ENCODE data around the gene COPS6. TPM values are rescaled to one million over a fixed set of nuclear protein-coding genes. Genes with fewer than 3 reads are reported as not detected.

The COPS6 gene
- total and polyA plus RNA-seq, 4 donors: 28.7 to 63.2 (median 46.8) TPM

- no peaks in the 10 kb centered on the region for H3K27me3 ChIP-seq (ENCODE audit: control insufficient read depth in 4 of 4, insufficient read depth in 4 of 4, low read length in 3 of 4)
- peak overlapping the region in 1 of 2 donors; percentile 14 for H3K9ac ChIP-seq (ENCODE audit: low read depth in 1 of 2, low read length in 2 of 2)
- WGBS: 93% methylated on average over 3 of the region's 3 CpGs
- TF ChIP-seq YY1 (IDR thresholded peaks at IDR 0.05): no peak
- no peak for TF ChIP-seq JUND (IDR thresholded peaks at IDR 0.05)
- TF ChIP-seq, protein P1, sequence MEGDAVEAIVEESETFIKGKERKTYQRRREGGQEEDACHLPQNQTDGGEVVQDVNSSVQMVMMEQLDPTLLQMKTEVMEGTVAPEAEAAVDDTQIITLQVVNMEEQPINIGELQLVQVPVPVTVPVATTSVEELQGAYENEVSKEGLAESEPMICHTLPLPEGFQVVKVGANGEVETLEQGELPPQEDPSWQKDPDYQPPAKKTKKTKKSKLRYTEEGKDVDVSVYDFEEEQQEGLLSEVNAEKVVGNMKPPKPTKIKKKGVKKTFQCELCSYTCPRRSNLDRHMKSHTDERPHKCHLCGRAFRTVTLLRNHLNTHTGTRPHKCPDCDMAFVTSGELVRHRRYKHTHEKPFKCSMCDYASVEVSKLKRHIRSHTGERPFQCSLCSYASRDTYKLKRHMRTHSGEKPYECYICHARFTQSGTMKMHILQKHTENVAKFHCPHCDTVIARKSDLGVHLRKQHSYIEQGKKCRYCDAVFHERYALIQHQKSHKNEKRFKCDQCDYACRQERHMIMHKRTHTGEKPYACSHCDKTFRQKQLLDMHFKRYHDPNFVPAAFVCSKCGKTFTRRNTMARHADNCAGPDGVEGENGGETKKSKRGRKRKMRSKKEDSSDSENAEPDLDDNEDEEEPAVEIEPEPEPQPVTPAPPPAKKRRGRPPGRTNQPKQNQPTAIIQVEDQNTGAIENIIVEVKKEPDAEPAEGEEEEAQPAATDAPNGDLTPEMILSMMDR (IDR thresholded peaks at IDR 0.05; ENCODE audit: low read depth, low read length, missing input control): no peak
- TF ChIP-seq RXRA (IDR thresholded peaks at IDR 0.05): no peak
- no peak for TF ChIP-seq GABPA (IDR thresholded peaks at IDR 0.05 in 1 of 2, conservative IDR thresholded peaks at IDR 0.05 in 1 of 2)
- no peak for TF ChIP-seq HNF4A (conservative IDR thresholded peaks at IDR 0.05)
- no peak for TF ChIP-seq SP1 (IDR thresholded peaks at IDR 0.05)
- no peak for TF ChIP-seq TAF1 (conservative IDR thresholded peaks at IDR 0.05)
- H3K4me3 ChIP-seq (ENCODE audit: low read depth in 1 of 3, low read length in 3 of 3): no peak overlapping the region
- H3K36me3 ChIP-seq (ENCODE audit: control insufficient read depth in 4 of 4, insufficient read depth in 3 of 4, low read depth in 1 of 4, low read length in 3 of 4): peaks cover 0 to 3% (median 0%) of the 10 kb centered on the region in 4 donors
- peaks cover 0 to 23% (median 17%) of the 10 kb centered on the region in 4 donors for H3K4me1 ChIP-seq (ENCODE audit: control insufficient read depth in 4 of 4, insufficient read depth in 4 of 4, low read length in 3 of 4)
- H3K9me3 ChIP-seq (ENCODE audit: control insufficient read depth in 4 of 4, low read length in 3 of 4): no peaks in the 10 kb centered on the region
- H3K27ac ChIP-seq (ENCODE audit: low read depth in 1 of 2, low read length in 2 of 2): no peak overlapping the region
- DNase-seq (ENCODE audit: low spot score): no peak
These were observed 37.2 kb upstream of the COPS6 start for GRCh38 chr7:100051611-100052010.

DNA sequence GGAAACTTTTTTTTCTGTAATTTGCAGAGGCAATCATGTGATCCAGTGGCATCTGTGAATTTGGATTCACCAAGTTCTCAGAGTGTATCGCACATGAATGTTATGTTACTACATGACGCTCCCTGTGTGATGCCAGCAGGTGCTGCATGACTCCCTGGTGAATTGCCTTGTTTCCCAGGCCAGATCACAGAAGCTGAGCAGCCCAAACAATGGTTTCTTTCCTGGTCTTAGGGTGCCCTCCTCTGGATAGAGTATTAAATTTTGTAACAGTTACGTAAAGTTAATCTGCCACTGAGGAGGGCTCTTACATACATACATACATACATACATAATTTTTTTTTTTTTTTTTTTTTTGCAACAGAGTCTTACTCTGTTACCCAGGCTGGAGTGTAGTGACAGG lies 35.6 kb upstream of the COPS6 start:
- peak overlapping the region in 1 of 2 donors; percentile 27 for H3K27ac ChIP-seq (ENCODE audit: low read depth in 1 of 2, low read length in 2 of 2)
- peaks cover 3 to 16% (median 9%) of the 10 kb centered on the region in 4 donors for H3K36me3 ChIP-seq (ENCODE audit: control insufficient read depth in 4 of 4, insufficient read depth in 3 of 4, low read depth in 1 of 4, low read length in 3 of 4)
- TF ChIP-seq RAD21 (IDR thresholded peaks at IDR 0.05) (peak; percentile 87 to 89), HNF4G (IDR thresholded peaks at IDR 0.05) (no peak), HNF4A (conservative IDR thresholded peaks at IDR 0.05) (no peak), RXRA (IDR thresholded peaks at IDR 0.05) (peak in 1 of 2 donors; percentile 19), MAX (IDR thresholded peaks at IDR 0.05) (no peak)
- TF ChIP-seq, protein P1 (IDR thresholded peaks at IDR 0.05; ENCODE audit: low read depth, low read length, missing input control): peak; percentile 60
- no peaks in the 10 kb centered on the region for H3K27me3 ChIP-seq (ENCODE audit: control insufficient read depth in 4 of 4, insufficient read depth in 4 of 4, low read length in 3 of 4)
- H3K9me3 ChIP-seq (ENCODE audit: control insufficient read depth in 4 of 4, low read length in 3 of 4): no peaks in the 10 kb centered on the region
- H3K4me3 ChIP-seq (ENCODE audit: low read depth in 1 of 3, low read length in 3 of 3): no peak overlapping the region
- H3K9ac ChIP-seq (ENCODE audit: low read depth in 1 of 2, low read length in 2 of 2): no peak overlapping the region
- peaks cover 0 to 24% (median 17%) of the 10 kb centered on the region in 4 donors for H3K4me1 ChIP-seq (ENCODE audit: control insufficient read depth in 4 of 4, insufficient read depth in 4 of 4, low read length in 3 of 4)
- no peak for DNase-seq (ENCODE audit: low spot score)
- WGBS: 24% methylated on average over 3 of the region's 3 CpGs

DNA sequence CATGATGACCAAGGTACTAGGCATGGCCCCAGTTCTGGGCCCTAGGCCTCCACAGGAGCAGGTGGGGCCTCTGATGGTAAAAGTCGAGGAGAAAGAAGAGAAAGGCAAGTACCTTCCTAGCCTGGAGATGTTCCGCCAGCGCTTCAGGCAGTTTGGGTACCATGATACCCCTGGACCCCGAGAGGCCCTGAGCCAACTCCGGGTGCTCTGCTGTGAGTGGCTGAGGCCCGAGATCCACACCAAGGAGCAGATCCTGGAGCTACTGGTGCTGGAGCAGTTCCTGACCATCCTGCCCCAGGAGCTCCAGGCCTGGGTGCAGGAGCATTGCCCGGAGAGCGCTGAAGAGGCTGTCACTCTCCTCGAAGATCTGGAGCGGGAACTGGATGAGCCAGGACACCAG lies 31.8 kb upstream of the COPS6 start:
- Histone ChIP-seq H3K9me3 (ENCODE audit: control insufficient read depth in 4 of 4, low read length in 3 of 4) (no peaks in the 10 kb centered on the region), H3K27ac (ENCODE audit: low read depth in 1 of 2, low read length in 2 of 2) (no peak overlapping the region), H3K27me3 (ENCODE audit: control insufficient read depth in 4 of 4, insufficient read depth in 4 of 4, low read length in 3 of 4) (no peaks in the 10 kb centered on the region), H3K4me3 (ENCODE audit: low read depth in 1 of 3, low read length in 3 of 3) (no peak overlapping the region), H3K36me3 (ENCODE audit: control insufficient read depth in 4 of 4, insufficient read depth in 3 of 4, low read depth in 1 of 4, low read length in 3 of 4) (peaks cover 3 to 31% (median 24%) of the 10 kb centered on the region in 4 donors), H3K9ac (ENCODE audit: low read depth in 1 of 2, low read length in 2 of 2) (no peak overlapping the region), H3K4me1 (ENCODE audit: control insufficient read depth in 4 of 4, insufficient read depth in 4 of 4, low read length in 3 of 4) (peaks cover 0 to 8% (median 4%) of the 10 kb centered on the region in 4 donors)
- no peak for DNase-seq (ENCODE audit: low spot score)
- 97% methylated on average over 10 of the region's 10 CpGs for WGBS
- TF ChIP-seq YY1 (IDR thresholded peaks at IDR 0.05) (no peak), JUND (IDR thresholded peaks at IDR 0.05) (no peak), EGR1 (IDR thresholded peaks at IDR 0.05; ENCODE audit: low read depth in 2 of 2) (no peak), NR2F2 (IDR thresholded peaks at IDR 0.05) (no peak), TAF1 (conservative IDR thresholded peaks at IDR 0.05) (no peak), HNF4A (conservative IDR thresholded peaks at IDR 0.05) (no peak)
- TF ChIP-seq, protein P2, sequence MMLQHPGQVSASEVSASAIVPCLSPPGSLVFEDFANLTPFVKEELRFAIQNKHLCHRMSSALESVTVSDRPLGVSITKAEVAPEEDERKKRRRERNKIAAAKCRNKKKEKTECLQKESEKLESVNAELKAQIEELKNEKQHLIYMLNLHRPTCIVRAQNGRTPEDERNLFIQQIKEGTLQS (IDR thresholded peaks at IDR 0.05): no peak
- TF ChIP-seq, protein P3, sequence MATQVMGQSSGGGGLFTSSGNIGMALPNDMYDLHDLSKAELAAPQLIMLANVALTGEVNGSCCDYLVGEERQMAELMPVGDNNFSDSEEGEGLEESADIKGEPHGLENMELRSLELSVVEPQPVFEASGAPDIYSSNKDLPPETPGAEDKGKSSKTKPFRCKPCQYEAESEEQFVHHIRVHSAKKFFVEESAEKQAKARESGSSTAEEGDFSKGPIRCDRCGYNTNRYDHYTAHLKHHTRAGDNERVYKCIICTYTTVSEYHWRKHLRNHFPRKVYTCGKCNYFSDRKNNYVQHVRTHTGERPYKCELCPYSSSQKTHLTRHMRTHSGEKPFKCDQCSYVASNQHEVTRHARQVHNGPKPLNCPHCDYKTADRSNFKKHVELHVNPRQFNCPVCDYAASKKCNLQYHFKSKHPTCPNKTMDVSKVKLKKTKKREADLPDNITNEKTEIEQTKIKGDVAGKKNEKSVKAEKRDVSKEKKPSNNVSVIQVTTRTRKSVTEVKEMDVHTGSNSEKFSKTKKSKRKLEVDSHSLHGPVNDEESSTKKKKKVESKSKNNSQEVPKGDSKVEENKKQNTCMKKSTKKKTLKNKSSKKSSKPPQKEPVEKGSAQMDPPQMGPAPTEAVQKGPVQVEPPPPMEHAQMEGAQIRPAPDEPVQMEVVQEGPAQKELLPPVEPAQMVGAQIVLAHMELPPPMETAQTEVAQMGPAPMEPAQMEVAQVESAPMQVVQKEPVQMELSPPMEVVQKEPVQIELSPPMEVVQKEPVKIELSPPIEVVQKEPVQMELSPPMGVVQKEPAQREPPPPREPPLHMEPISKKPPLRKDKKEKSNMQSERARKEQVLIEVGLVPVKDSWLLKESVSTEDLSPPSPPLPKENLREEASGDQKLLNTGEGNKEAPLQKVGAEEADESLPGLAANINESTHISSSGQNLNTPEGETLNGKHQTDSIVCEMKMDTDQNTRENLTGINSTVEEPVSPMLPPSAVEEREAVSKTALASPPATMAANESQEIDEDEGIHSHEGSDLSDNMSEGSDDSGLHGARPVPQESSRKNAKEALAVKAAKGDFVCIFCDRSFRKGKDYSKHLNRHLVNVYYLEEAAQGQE (IDR thresholded peaks at IDR 0.05): no peak
- TF ChIP-seq, protein P1 (IDR thresholded peaks at IDR 0.05; ENCODE audit: low read depth, low read length, missing input control): no peak
